NCI-H2029 treated with DMSO at 0.1 percent for 48 hours (cell line): ENCODE data around the gene UTRN.
A peak's percentile ranks its signal among the peaks of the same experiment; 100 is the strongest.

Experiments
- DNase-seq: peaks from one replicate; lab custom pipeline; 2025; lab: John Stamatoyannopoulos, UW

The UTRN gene

GRCh38 chr6:144283646-144284477, 1.3 kb upstream of the UTRN start:
- no peak for DNase-seq

GRCh38 chr6:144284478-144284782, 705 bp upstream of the UTRN start:
- DNase-seq, result no peak

GRCh38 chr6:144285548-144285797, 338 bp downstream of the UTRN start:
- no peak for DNase-seq

GRCh38 chr6:144285798-144286502, 815 bp downstream of the UTRN start:
- DNase-seq, result peak; percentile 6

- DNase-seq, result no peak
Measured at GRCh38 chr6:144286503-144287393, 1.6 kb downstream of the UTRN start.

GRCh38 chr6:144289006-144289405, 3.9 kb downstream of the UTRN start:
- no peak for DNase-seq

GRCh38 chr6:144292372-144292771, 7.2 kb downstream of the UTRN start:
- no peak for DNase-seq

- DNase-seq, result no peak
Measured at GRCh38 chr6:144294016-144294415, 8.9 kb downstream of the UTRN start.

GRCh38 chr6:144295211-144295610, 10.1 kb downstream of the UTRN start:
- no peak for DNase-seq

- no peak for DNase-seq
Measured at GRCh38 chr6:144295981-144296767, 11.0 kb downstream of the UTRN start.

GRCh38 chr6:144296973-144297372, 11.8 kb downstream of the UTRN start:
- no peak for DNase-seq

GRCh38 chr6:144297511-144298100, 12.5 kb downstream of the UTRN start:
- DNase-seq, result no peak

GRCh38 chr6:144298194-144298593, 13.1 kb downstream of the UTRN start:
- DNase-seq, result no peak

GRCh38 chr6:144298916-144299315, 13.8 kb downstream of the UTRN start:
- no peak for DNase-seq

- no peak for DNase-seq
Measured at GRCh38 chr6:144302701-144303372, 17.7 kb downstream of the UTRN start.

- DNase-seq, result no peak
Measured at GRCh38 chr6:144304223-144304848, 19.2 kb downstream of the UTRN start.

GRCh38 chr6:144305567-144305966, 20.4 kb downstream of the UTRN start:
- no peak for DNase-seq

- DNase-seq, result no peak
Measured at GRCh38 chr6:144305985-144306384, 20.9 kb downstream of the UTRN start.

GRCh38 chr6:144307880-144308279, 22.7 kb downstream of the UTRN start:
- DNase-seq, result no peak

GRCh38 chr6:144310765-144311164, 25.6 kb downstream of the UTRN start:
- DNase-seq, result no peak

GRCh38 chr6:144311361-144311760, 26.2 kb downstream of the UTRN start:
- no peak for DNase-seq
